Body of pancreas (tissue), 4 donors: ENCODE measurements around the gene MAD1L1. TPM values are rescaled to one million over a fixed set of nuclear protein-coding genes. Genes with fewer than 3 reads are reported as not detected.

ENCODE experiments used
- ATAC-seq: fragments of 150-250 bp; one replicate; pipeline ENCODE4 v1.9.1; 2016
- DNase-seq, 4 donors: peaks; one replicate each; pipeline ENCODE4 v3.0.0-alpha.2; 2019
- H3K27ac ChIP-seq, 4 donors: fragments of 200-600 bp; sonication (generic); 1 replicate in 3 of 4; 2 replicates in 1 of 4; pipeline versions ENCODE4 v1.5.1 to v1.6.1; 2016 to 2019; ENCODE audit warnings: mild to moderate bottlenecking in 1 of 4, mixed read lengths in 1 of 4, moderate library complexity in 1 of 4
- H3K27me3 ChIP-seq, 2 donors: fragments of 200-600 bp; sonication (generic); one replicate each; pipeline ENCODE4 v1.6.0; 2016; ENCODE audit warnings: mild to moderate bottlenecking in 1 of 2
- H3K36me3 ChIP-seq, 2 donors: fragments of 200-600 bp; sonication (generic); replicated peaks in 1 of 2; 2 replicates each; pipeline ENCODE4 v1.5.1; 2016; ENCODE audit warnings: low read depth in 2 of 2; ENCODE audit not compliant: insufficient read depth in 1 of 2
- H3K4me1 ChIP-seq: fragments of 200-600 bp; sonication (generic); one replicate; pipeline ENCODE4 v1.6.0; 2016
- H3K4me3 ChIP-seq, 2 donors: fragments of 200-600 bp; sonication (generic); 1 replicate in 1 of 2; 2 replicates in 1 of 2; pipeline ENCODE4 v1.5.1; 2016 to 2019
- H3K9me3 ChIP-seq, 3 donors: fragments of 200-600 bp; sonication (generic); 1 replicate in 2 of 3; 2 replicates in 1 of 3; pipeline ENCODE4 v1.5.1; 2016
- POLR2A ChIP-seq, 3 donors: fragments of 450-650 bp; IDR thresholded peaks; one replicate each; pipeline ENCODE4 v1.6.1; 2016; ENCODE audit warnings: antibody characterized with exemption in 3 of 3, mild to moderate bottlenecking in 2 of 3
- whole genome bisulfite sequencing, 2 donors: methylation state at CpG; one replicate each; pipeline ENCODE4 v1.1.5; 2017; 5-methylcytosine and 5-hydroxymethylcytosine counted together
- intact Hi-C: fragments of 100-400 bp; cut with DNase I; formaldehyde crosslinking; loops from one replicate; pipeline ENCODE4 v1.15.1; 2023
- total RNA-seq, 2 donors: library from RNA; depleted of rRNA; stranded (reverse); fragments of >200 nt; gene quantifications; one replicate each; pipeline ENCODE4 v1.1.0, GENCODE V29; 2016
- TF ChIP-seq, protein P1 (sequence below), 7 experiments: fragments of 450-650 bp in 4 of 7; fragments of 200-600 bp in 3 of 7; sonication (generic) in 3 of 7; IDR thresholded peaks; one replicate each; pipeline ENCODE4 v1.5.1; 2016 to 2019; ENCODE audit warnings: antibody characterized with exemption in 7 of 7

Gene MAD1L1
- total RNA-seq, 2 donors from 2014 or later = 14.0 to 66.9 TPM

DNA sequence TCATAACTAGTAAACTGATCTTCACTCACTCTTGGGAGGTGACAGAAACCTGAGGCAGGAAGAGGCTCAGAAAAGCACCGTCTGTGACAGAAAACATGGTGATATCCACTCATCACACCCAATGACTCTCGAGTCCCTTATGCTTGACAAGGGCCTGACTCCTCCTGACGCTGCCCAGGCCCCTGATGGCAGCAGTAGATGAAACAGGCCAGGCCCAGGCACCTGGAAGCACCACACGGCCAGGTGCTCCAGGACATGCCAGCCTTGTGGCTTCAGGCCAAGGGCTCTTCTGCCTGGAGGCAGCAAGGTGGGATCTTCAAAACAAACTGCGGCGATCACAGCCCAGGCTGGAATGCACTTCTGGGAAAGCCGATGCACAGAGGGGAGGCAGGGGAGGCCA lies 89.3 kb downstream of the MAD1L1 start:
- whole genome bisulfite sequencing, 2 donors = 87 to 94% methylated on average over 4 to 5 of the region's 7 CpGs
- H3K36me3 ChIP-seq = no peaks in the 10 kb centered on the region

DNA sequence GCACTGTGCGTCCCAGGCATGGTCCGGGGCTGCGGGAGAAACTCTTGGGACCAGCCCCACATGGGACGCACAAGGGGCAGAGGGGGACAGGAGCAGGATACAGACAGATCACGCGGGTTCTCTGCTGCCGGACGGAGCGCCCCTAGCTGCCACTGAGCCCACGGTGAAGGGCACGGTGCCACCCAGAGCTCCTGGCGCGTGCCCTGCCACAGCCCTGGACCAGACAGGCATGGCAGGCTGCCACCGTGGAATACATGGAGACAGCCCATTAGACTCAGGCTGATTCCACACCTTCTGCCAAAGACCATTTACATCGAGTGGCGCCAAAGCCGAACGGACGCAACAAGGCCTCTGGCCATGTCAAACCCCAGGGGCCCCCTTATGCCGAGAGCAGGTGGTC lies 90.4 kb downstream of the MAD1L1 start:
- H3K9me3 ChIP-seq = no peaks in the 10 kb centered on the region
- TF ChIP-seq, protein P1, sequence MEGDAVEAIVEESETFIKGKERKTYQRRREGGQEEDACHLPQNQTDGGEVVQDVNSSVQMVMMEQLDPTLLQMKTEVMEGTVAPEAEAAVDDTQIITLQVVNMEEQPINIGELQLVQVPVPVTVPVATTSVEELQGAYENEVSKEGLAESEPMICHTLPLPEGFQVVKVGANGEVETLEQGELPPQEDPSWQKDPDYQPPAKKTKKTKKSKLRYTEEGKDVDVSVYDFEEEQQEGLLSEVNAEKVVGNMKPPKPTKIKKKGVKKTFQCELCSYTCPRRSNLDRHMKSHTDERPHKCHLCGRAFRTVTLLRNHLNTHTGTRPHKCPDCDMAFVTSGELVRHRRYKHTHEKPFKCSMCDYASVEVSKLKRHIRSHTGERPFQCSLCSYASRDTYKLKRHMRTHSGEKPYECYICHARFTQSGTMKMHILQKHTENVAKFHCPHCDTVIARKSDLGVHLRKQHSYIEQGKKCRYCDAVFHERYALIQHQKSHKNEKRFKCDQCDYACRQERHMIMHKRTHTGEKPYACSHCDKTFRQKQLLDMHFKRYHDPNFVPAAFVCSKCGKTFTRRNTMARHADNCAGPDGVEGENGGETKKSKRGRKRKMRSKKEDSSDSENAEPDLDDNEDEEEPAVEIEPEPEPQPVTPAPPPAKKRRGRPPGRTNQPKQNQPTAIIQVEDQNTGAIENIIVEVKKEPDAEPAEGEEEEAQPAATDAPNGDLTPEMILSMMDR (IDR thresholded peaks at IDR 0.05) = no peak
- H3K4me3 ChIP-seq = no peak overlapping the region
- ATAC-seq (no peak), DNase-seq (no peak)
- H3K36me3 ChIP-seq = no peaks in the 10 kb centered on the region
- 90 to 97% methylated on average over 19 of the region's 20 CpGs for WGBS, 2 donors
- intact Hi-C loops = no loop called here
- no peaks in the 10 kb centered on the region for H3K27me3 ChIP-seq
- no peak overlapping the region for H3K27ac ChIP-seq
- H3K4me1 ChIP-seq = no peaks in the 10 kb centered on the region

More for the DNA sequence above, 89.3 kb downstream of the MAD1L1 start:
- H3K4me3 ChIP-seq = no peak overlapping the region
- intact Hi-C loops = no loop called here
- DNase-seq = no peak
- TF ChIP-seq POLR2A (IDR thresholded peaks at IDR 0.05) = no peak
- TF ChIP-seq, protein P1 (IDR thresholded peaks at IDR 0.05) = no peak
- no peaks in the 10 kb centered on the region for H3K4me1 ChIP-seq
- H3K27ac ChIP-seq = no peak overlapping the region
- no peaks in the 10 kb centered on the region for H3K27me3 ChIP-seq
- H3K9me3 ChIP-seq = no peaks in the 10 kb centered on the region
- no peak for ATAC-seq

DNA sequence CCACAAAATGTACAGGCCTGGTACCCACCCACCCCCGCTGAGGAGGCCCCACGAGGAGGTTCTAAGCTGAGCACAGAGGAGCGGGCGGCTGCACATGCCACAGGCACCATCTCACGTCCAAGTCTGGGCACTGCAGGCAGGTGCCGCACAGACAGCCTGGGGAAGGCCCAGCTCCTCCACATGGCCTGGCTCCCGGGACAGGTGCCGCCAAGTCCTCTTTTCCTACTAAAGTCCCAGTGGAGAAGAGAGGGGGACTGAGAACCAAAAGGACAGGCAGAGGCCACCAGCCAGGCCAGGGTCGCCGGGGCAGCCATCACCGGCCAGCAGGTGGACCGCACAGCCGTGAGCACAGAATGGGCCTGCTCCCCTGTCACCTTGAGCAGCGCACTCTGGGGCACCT lies 91.1 kb downstream of the MAD1L1 start:
- intact Hi-C loops = no loop called here
- no peak for ATAC-seq
- Histone ChIP-seq H3K27ac (no peak overlapping the region), H3K4me1 (no peaks in the 10 kb centered on the region), H3K9me3 (no peaks in the 10 kb centered on the region), H3K27me3 (no peaks in the 10 kb centered on the region), H3K36me3 (no peaks in the 10 kb centered on the region), H3K4me3 (no peak overlapping the region)
- no peak for TF ChIP-seq POLR2A (IDR thresholded peaks at IDR 0.05)
- no peak for DNase-seq
- 96 to 100% methylated on average over 1 to 12 of the region's 14 CpGs for WGBS, 2 donors

DNA sequence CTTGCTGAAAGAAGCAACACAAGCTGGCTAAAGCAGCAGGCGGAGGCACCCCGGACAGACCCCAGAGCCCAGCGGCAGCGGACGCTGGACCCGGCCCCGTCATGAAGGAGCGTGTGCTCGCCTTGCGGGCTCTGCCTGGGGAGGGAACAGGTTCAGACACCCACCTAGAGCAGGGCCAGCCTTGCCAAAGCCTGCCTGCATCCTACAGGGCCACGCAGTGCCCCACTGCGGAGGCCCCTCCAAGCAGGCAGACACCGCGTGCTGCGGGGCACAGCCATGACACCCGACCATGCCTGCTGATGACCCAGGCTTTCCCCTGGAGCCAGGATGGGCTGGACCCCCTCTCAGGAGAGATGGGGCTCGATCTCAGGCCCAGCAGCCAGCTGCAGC lies 91.7 kb downstream of the MAD1L1 start:
- intact Hi-C loops = no loop called here
- H3K36me3 ChIP-seq = no peaks in the 10 kb centered on the region
- H3K27me3 ChIP-seq = no peaks in the 10 kb centered on the region
- 85 to 87% methylated on average over 7 to 17 of the region's 17 CpGs for WGBS, 2 donors
- no peak for DNase-seq
- no peaks in the 10 kb centered on the region for H3K4me1 ChIP-seq
- H3K9me3 ChIP-seq = no peaks in the 10 kb centered on the region
- H3K27ac ChIP-seq = no peak overlapping the region
- TF ChIP-seq, protein P1 (IDR thresholded peaks at IDR 0.05) = no peak
- no peak for TF ChIP-seq POLR2A (IDR thresholded peaks at IDR 0.05)
- no peak for ATAC-seq
- no peak overlapping the region for H3K4me3 ChIP-seq

DNA sequence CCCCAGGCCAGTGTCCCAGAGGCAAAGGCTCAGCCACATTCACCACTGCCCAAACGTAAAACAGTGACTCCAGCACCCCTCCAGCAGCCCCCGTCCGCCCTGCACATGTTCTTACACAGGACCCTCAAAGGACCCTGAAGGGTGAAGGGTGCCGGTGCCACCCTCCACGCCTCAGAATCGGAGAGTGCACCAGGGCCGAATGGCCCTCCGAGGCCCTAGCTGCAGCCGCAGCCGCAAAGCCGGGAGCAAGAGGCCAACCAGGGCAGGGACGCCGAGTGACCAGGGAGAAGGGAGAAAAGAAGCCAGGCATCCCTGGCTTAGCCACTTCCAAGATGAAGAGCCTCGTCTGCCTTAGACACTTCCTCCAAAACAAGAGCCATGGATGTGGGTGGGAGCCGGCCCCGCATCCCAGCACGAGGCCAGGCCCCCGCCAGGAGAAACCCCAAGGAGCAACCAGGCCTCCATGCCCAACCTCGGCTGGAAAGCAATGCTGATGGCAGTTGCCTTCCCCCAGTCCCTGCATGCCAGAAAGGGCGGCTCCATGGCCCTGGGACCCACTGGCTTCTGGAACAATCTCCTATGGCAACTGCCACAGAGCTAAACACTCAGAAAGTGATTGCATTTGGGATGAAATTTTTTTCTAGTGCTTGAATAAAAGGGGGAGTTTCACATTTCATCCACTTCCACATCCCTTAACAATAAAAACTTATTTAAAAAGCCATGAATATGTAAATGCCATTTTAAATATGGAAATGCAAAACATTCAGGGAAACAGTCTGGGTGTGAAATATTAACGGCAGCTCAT lies 92.3 kb downstream of the MAD1L1 start:
- 88 to 91% methylated on average over 16 to 21 of the region's 21 CpGs for WGBS, 2 donors

More for the DNA sequence above, 92.3 kb downstream of the MAD1L1 start:
- no peaks in the 10 kb centered on the region for H3K36me3 ChIP-seq
- H3K27ac ChIP-seq = no peak overlapping the region
- H3K4me3 ChIP-seq = no peak overlapping the region
- no peaks in the 10 kb centered on the region for H3K4me1 ChIP-seq
- TF ChIP-seq POLR2A (IDR thresholded peaks at IDR 0.05) = no peak
- TF ChIP-seq, protein P1 (IDR thresholded peaks at IDR 0.05) = no peak
- H3K27me3 ChIP-seq = no peaks in the 10 kb centered on the region
- intact Hi-C loops = no loop called here
- no peaks in the 10 kb centered on the region for H3K9me3 ChIP-seq
- ATAC-seq (no peak), DNase-seq (no peak)
